B cell (primary cell): ENCODE measurements around the gene FBXO30. TPM values are rescaled to one million over a fixed set of nuclear protein-coding genes. Genes with fewer than 3 reads are reported as not detected.

ENCODE experiments used
- ATAC-seq: fragments of 200-7000 bp; cut with Tn5 transposase; one replicate; pipeline ENCODE4 v1.10.0; 2021; ENCODE audit warnings: low read depth, mild to moderate bottlenecking, moderate number of reproducible peaks, moderate library complexity
- CTCF ChIA-PET: fragments of 350-600 bp; sonication (Branson Sonifier 250); formaldehyde crosslinking; loops from one replicate; lab custom pipeline; 2021; ENCODE audit warnings: antibody characterized with exemption, inconsistent platforms; lab: Charles Lee
- POLR2A ChIA-PET: fragments of 350-600 bp; sonication (Branson Sonifier 250); formaldehyde crosslinking; loops from one replicate; lab custom pipeline; 2021; ENCODE audit warnings: antibody characterized with exemption; lab: Charles Lee
- DNase-seq: peaks from one replicate; pipeline ENCODE4 v3.0.0; 2013
- H2AFZ ChIP-seq: 2 replicates; pipeline ENCODE4 v1.6.1; 2012; ENCODE audit warnings: mild to moderate bottlenecking, low read depth, low read length; ENCODE audit not compliant: insufficient read depth, poor library complexity, severe bottlenecking
- H3K27ac ChIP-seq, 2 donors: 1 replicate in 1 of 2; 2 replicates in 1 of 2; pipeline ENCODE4 v1.5.1; 2012 to 2013; ENCODE audit warnings: low read length in 2 of 2, mild to moderate bottlenecking in 2 of 2, moderate library complexity in 1 of 2
- H3K27me3 ChIP-seq, 4 experiments: fragments of 200-600 bp in 1 of 4; sonication (generic) in 1 of 4; replicated peaks in 1 of 4; 1 replicate in 2 of 4; 2 replicates in 2 of 4; pipeline versions ENCODE4 v1.6.1 to v1.7.0; 2013 to 2016; ENCODE audit warnings: low read length in 3 of 4, mild to moderate bottlenecking in 2 of 4, mixed read lengths in 1 of 4, moderate library complexity in 1 of 4; ENCODE audit not compliant: insufficient read depth in 4 of 4, control insufficient read depth in 3 of 4; ENCODE audit errors: control extremely low read depth in 1 of 4
- H3K36me3 ChIP-seq, 2 experiments: replicated peaks in 1 of 2; 1 replicate in 1 of 2; 2 replicates in 1 of 2; pipeline versions ENCODE4 v1.6.1 to v1.7.1; 2013; ENCODE audit warnings: low read length in 1 of 2; ENCODE audit not compliant: insufficient read depth in 2 of 2, control insufficient read depth in 1 of 2; ENCODE audit errors: control extremely low read depth in 1 of 2, extremely low read depth in 1 of 2
- H3K4me1 ChIP-seq, 2 donors: fragments of 200-600 bp in 1 of 2; sonication (generic) in 1 of 2; 1 replicate in 1 of 2; 2 replicates in 1 of 2; pipeline versions ENCODE4 v1.5.1 to v1.6.1; 2013 to 2017; ENCODE audit warnings: low read length in 2 of 2; ENCODE audit not compliant: control insufficient read depth in 2 of 2, insufficient read depth in 2 of 2
- H3K4me2 ChIP-seq: replicated peaks from 2 replicates; pipeline ENCODE3; 2012; ENCODE audit warnings: mild to moderate bottlenecking, low read depth, low read length; ENCODE audit not compliant: poor library complexity, severe bottlenecking
- H3K4me3 ChIP-seq, 5 experiments: fragments of 200-600 bp in 1 of 5; sonication (generic) in 1 of 5; 1 replicate in 3 of 5; 2 replicates in 2 of 5; pipeline versions ENCODE4 v1.5.1 to v1.7.0; 2011 to 2016; ENCODE audit warnings: low read length in 4 of 5, mild to moderate bottlenecking in 4 of 5, low read depth in 2 of 5, control low read depth in 1 of 5, moderate library complexity in 1 of 5; ENCODE audit not compliant: insufficient read depth in 1 of 5; ENCODE audit errors: control extremely low read depth in 1 of 5, extremely low read depth in 1 of 5
- H3K79me2 ChIP-seq: fragments of 200-600 bp; sonication (generic); one replicate; pipeline ENCODE4 v1.6.0; 2016; ENCODE audit warnings: low read length; ENCODE audit not compliant: control insufficient read depth, insufficient read depth
- H3K9ac ChIP-seq: fragments of 200-600 bp; sonication (generic); 2 replicates; pipeline ENCODE4 v1.6.1; 2017; ENCODE audit warnings: mild to moderate bottlenecking, low read length, moderate library complexity
- H3K9me3 ChIP-seq, 3 donors: one replicate each; pipeline versions ENCODE4 v1.6.1 to v1.7.1; 2013; ENCODE audit warnings: low read length in 2 of 3; ENCODE audit not compliant: control insufficient read depth in 2 of 3, insufficient read depth in 1 of 3; ENCODE audit errors: control extremely low read depth in 1 of 3
- H4K20me1 ChIP-seq: 2 replicates; pipeline ENCODE4 v1.6.0; 2012; ENCODE audit warnings: mild to moderate bottlenecking, low read length; ENCODE audit not compliant: insufficient read depth, control insufficient read depth, poor library complexity, severe bottlenecking
- H3K27ac Mint-ChIP-seq: one replicate; pipeline ENCODE4 v1.8.0; 2021; ENCODE audit warnings: mixed read lengths
- H3K27me3 Mint-ChIP-seq: one replicate; pipeline ENCODE4 v1.8.0; 2021; ENCODE audit warnings: mixed read lengths
- H3K4me1 Mint-ChIP-seq: one replicate; pipeline ENCODE4 v1.8.0; 2021; ENCODE audit warnings: mixed read lengths
- H3K4me3 Mint-ChIP-seq: one replicate; pipeline ENCODE4 v1.8.0; 2021; ENCODE audit warnings: mixed read lengths
- H3K9me3 Mint-ChIP-seq: one replicate; pipeline ENCODE4 v1.8.0; 2022; ENCODE audit warnings: mixed read lengths; ENCODE audit not compliant: insufficient read depth
- CTCF ChIP-seq: fragments of 200-600 bp; IDR thresholded peaks from one replicate; pipeline ENCODE4 v1.8.0; 2022; ENCODE audit warnings: antibody characterized with exemption, mild to moderate bottlenecking
- EZH2 ChIP-seq: IDR thresholded peaks from 2 replicates; pipeline ENCODE4 v1.6.1; 2012; ENCODE audit warnings: borderline replicate concordance, low read depth, mild to moderate bottlenecking, moderate library complexity, low read length; ENCODE audit not compliant: insufficient read depth, poor library complexity, severe bottlenecking
- WGBS: methylation state at CpG from one replicate; pipeline ENCODE4 v1.1.5; 2013; ENCODE audit warnings: missing lambda C conversion rate; ENCODE audit not compliant: insufficient coverage; 5-methylcytosine and 5-hydroxymethylcytosine counted together
- intact Hi-C: fragments of 100-400 bp; cut with micrococcal nuclease; formaldehyde crosslinking; loops from one replicate; pipeline ENCODE4 v1.10.0; 2022
- polyA plus RNA-seq: library from polyadenylated mRNA; depleted of rRNA; stranded (reverse); fragments of >200 nt; gene quantifications from 2 replicates; pipeline ENCODE4 v1.2.3, GENCODE V29; 2012
- total RNA-seq, 2 donors: library from RNA; stranded (reverse); fragments of 120-200 nt in 1 of 2; gene quantifications; 1 replicate in 1 of 2; 2 replicates in 1 of 2; pipeline versions ENCODE4 v1.2.3 to v1.2.4, GENCODE V29; 2013 to 2022

Gene FBXO30
- total and polyA plus RNA-seq, 2 donors (not counting 1 experiment from before 2014, with no cell fraction given): 0.85 to 9.7 TPM

- peak overlapping the region in 1 of 2 donors; percentile 89 for H3K27ac ChIP-seq
- ChIA-PET CTCF (no interaction called here), POLR2A (interaction anchor here (2.4 to 3.2 kb wide), 2 partner anchors 78 to 151 kb away, joined by 13 to 21 read pairs; partner anchors contain the start of genes EPM2A and SHPRH)
- H3K4me2 ChIP-seq: peak overlapping the region; percentile 89
- TF ChIP-seq CTCF (no peak), EZH2 (no peak)
- H3K4me1 ChIP-seq: peaks cover 27 to 32% of the 10 kb centered on the region in 2 donors
- peaks cover 11% of the 10 kb centered on the region for H4K20me1 ChIP-seq
- H3K27me3 ChIP-seq: no peaks in the 10 kb centered on the region
- H3K9me3 ChIP-seq: no peaks in the 10 kb centered on the region
- DNase-seq (peak; percentile 8), ATAC-seq (no peak)
- H3K4me3 ChIP-seq: peak overlapping the region; percentile 60 to 94 (median 90)
- WGBS: 4% methylated on average over 4 of the region's 12 CpGs
- peaks cover 43% of the 10 kb centered on the region for H3K79me2 ChIP-seq
- Mint-ChIP-seq H3K27me3 (no peaks in the 10 kb centered on the region), H3K27ac (peak overlapping the region; percentile 88), H3K9me3 (no peaks in the 10 kb centered on the region), H3K4me3 (peak overlapping the region; percentile 96), H3K4me1 (peaks cover 50% of the 10 kb centered on the region)
- no peaks in the 10 kb centered on the region for H3K36me3 ChIP-seq
- H3K9ac ChIP-seq: peak overlapping the region; percentile 77
- H2AFZ ChIP-seq: peak overlapping the region; percentile 94
- intact Hi-C loops: loop anchor here (1.0 to 5.0 kb wide), 5 partner anchors 51 to 1596 kb away; partner anchors contain the start of genes EPM2A and SHPRH
Measured at GRCh38 chr6:145813285-145814034, 1.1 kb downstream of the FBXO30 start.

- no peak overlapping the region for H3K4me3 Mint-ChIP-seq
- peaks cover 44% of the 10 kb centered on the region for H3K79me2 ChIP-seq
- H3K4me1 Mint-ChIP-seq: peaks cover 52% of the 10 kb centered on the region
- ChIA-PET CTCF (interaction anchor here (1.2 kb wide), 1 partner anchor 76 kb away, joined by 4 read pairs; no protein-coding TSS in a partner anchor), POLR2A (no interaction called here)
- peaks cover 11% of the 10 kb centered on the region for H4K20me1 ChIP-seq
- H3K27ac ChIP-seq: no peak overlapping the region
- no peaks in the 10 kb centered on the region for H3K36me3 ChIP-seq
- no peak overlapping the region for H3K27ac Mint-ChIP-seq
- no peaks in the 10 kb centered on the region for H3K9me3 Mint-ChIP-seq
- TF ChIP-seq EZH2 (no peak), CTCF (no peak)
- H3K9ac ChIP-seq: no peak overlapping the region
- no peaks in the 10 kb centered on the region for H3K27me3 ChIP-seq
- no peak overlapping the region for H3K4me3 ChIP-seq
- ATAC-seq (no peak), DNase-seq (no peak)
- H3K4me1 ChIP-seq: peaks cover 27 to 32% of the 10 kb centered on the region in 2 donors
- H2AFZ ChIP-seq: no peak overlapping the region
- no peak overlapping the region for H3K4me2 ChIP-seq
- WGBS: no CpG with 5 or more reads among the region's 1 CpG
- intact Hi-C loops: loop anchor here (5.0 kb wide), 1 partner anchor 1594 kb away; no protein-coding TSS in a partner anchor
- H3K9me3 ChIP-seq: no peaks in the 10 kb centered on the region
- H3K27me3 Mint-ChIP-seq: no peaks in the 10 kb centered on the region
Measured at GRCh38 chr6:145811741-145812140, 2.9 kb downstream of the FBXO30 start.
